ENCODE data around the gene LUZP1.

The LUZP1 gene

DNA sequence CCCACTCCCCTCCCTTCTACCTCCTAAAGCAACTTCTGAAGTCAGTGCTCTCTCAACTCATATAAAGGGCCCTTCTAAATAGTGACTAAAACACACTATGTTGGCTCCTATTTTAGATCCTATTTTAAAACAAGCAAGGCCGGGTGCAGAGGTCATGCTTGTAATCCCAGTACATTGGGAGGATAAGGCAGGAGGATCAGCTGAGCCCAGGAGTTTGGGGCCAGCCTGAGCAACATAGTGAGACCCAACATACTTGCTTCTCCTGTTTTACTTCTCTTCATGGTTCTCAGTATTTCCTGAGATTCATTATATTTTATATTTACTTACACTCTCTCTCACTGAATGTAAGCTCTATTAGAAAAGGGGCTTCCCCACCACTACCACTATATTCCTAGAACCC lies 42.5 kb downstream of the LUZP1 start:
- Histone ChIP-seq H3K27me3 (ENCODE audit: control insufficient read depth, insufficient read depth, low read length) (no peaks in the 10 kb centered on the region), H3K36me3 (ENCODE audit: control insufficient read depth, insufficient read depth, low read length) (no peaks in the 10 kb centered on the region), H3K27ac (ENCODE audit: low read depth, low read length) (no peak overlapping the region), H3K4me1 (ENCODE audit: control insufficient read depth, insufficient read depth, low read length) (peaks cover 14% of the 10 kb centered on the region), H3K9ac (ENCODE audit: low read length) (no peak overlapping the region), H3K9me3 (ENCODE audit: control insufficient read depth, insufficient read depth, low read depth, low read length) (no peaks in the 10 kb centered on the region), H3K4me3 (ENCODE audit: low read depth, low read length) (no peak overlapping the region)

DNA sequence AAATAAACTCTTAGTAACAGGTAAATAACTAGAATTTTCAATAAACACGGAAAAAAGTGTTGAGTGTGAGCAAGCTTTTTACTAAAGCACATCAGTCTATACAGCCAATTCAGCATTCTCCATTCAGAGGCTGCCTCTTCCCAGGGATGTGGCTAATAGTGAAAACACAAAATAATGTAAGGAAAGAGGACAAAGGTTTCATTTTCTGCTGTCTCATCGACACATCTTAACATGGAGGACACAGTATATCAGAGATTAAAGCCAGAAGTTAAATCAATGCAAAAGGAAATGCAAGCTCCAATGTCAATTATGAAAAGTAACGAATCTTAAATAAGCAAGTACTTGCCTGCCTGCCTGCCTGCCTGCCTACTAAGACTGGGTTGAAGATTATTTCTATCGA lies 43.2 kb downstream of the LUZP1 start:
- Histone ChIP-seq H3K9ac (ENCODE audit: low read length) (no peak overlapping the region), H3K27me3 (ENCODE audit: control insufficient read depth, insufficient read depth, low read length) (no peaks in the 10 kb centered on the region), H3K4me1 (ENCODE audit: control insufficient read depth, insufficient read depth, low read length) (peaks cover 14% of the 10 kb centered on the region), H3K27ac (ENCODE audit: low read depth, low read length) (no peak overlapping the region), H3K4me3 (ENCODE audit: low read depth, low read length) (no peak overlapping the region), H3K36me3 (ENCODE audit: control insufficient read depth, insufficient read depth, low read length) (no peaks in the 10 kb centered on the region), H3K9me3 (ENCODE audit: control insufficient read depth, insufficient read depth, low read depth, low read length) (no peaks in the 10 kb centered on the region)

DNA sequence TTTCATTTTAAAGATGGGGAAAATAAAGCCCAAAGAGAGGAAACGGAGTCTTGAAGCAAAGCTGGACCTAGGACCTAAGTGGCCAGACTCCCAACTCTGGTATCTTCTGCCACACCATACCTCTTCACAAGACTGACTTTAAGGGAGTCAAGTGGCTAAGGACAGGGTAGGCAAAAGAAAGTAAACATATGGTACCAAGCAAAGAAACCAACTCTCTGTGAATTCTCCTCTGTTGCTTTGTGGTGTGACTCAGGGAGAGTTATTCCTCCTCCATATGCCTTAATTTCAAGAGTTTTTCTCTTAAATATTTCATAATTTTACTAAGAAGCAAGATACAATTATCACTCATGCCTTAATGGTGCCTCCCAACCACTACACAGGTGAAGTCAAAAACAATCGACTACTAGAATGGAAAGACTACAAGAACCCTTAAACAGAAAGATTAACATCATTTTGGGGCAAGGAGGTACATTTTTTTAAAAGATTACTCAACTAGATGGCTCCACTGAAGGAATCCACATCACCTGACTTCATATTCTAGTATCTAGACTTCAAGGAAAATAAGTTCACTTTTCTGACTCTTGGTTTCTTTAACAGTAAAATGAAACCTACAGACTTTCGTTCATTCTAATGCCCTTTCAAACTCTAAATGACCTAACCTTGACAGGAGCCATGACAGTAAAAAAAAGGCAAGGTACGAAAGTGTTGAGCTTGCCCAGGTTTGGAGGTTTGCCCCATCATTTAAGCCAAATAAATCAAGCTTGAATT lies 44.2 kb downstream of the LUZP1 start:
- Histone ChIP-seq H3K27ac (ENCODE audit: low read depth, low read length) (no peak overlapping the region), H3K9me3 (ENCODE audit: control insufficient read depth, insufficient read depth, low read depth, low read length) (no peaks in the 10 kb centered on the region), H3K36me3 (ENCODE audit: control insufficient read depth, insufficient read depth, low read length) (no peaks in the 10 kb centered on the region), H3K4me3 (ENCODE audit: low read depth, low read length) (no peak overlapping the region), H3K4me1 (ENCODE audit: control insufficient read depth, insufficient read depth, low read length) (peaks cover 14% of the 10 kb centered on the region), H3K9ac (ENCODE audit: low read length) (no peak overlapping the region), H3K27me3 (ENCODE audit: control insufficient read depth, insufficient read depth, low read length) (no peaks in the 10 kb centered on the region)

DNA sequence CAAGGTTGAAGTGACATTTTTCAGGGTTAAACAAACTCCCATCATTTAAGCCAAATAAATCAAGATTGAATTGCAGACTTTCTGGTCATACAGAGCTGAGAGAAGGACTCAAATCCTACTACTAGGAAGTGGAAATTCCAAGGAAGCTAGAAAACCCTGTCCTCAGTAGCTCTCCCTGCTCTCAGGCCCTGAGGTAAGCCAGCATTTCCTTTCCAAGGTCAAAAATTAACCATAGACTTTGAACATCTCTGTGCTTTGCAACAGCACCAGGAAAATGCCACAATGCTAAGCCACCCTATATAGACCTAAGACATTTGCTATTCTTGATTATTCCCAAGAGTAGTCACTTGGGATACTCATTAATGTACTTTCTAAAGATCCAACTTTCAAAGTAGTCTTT lies 45.1 kb downstream of the LUZP1 start:
- Histone ChIP-seq H3K4me1 (ENCODE audit: control insufficient read depth, insufficient read depth, low read length) (peaks cover 14% of the 10 kb centered on the region), H3K27ac (ENCODE audit: low read depth, low read length) (no peak overlapping the region)

DNA sequence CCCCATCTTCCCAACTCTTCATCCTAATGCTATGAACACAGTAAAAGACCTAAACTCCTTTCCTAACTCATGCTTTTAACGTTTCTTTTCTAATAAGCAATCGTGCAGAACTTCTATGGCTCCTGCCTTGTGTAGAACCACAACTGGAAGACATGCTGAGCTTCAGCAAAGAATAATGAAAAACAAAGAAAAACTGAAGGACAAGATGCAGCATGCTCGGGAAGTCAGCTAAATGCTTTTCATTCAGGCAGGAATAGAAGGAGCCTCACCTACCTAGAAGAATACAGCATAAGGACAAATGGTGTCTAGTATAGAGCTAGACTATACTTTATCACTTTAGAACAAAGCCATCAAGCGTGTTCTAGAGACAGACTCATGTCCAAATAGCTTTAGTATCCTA lies 45.9 kb downstream of the LUZP1 start:
- no peak overlapping the region for H3K4me3 ChIP-seq (ENCODE audit: low read depth, low read length)

More for the DNA sequence above, 45.1 kb downstream of the LUZP1 start:
- no peaks in the 10 kb centered on the region for H3K36me3 ChIP-seq (ENCODE audit: control insufficient read depth, insufficient read depth, low read length)
- H3K4me3 ChIP-seq (ENCODE audit: low read depth, low read length): no peak overlapping the region
- H3K9me3 ChIP-seq (ENCODE audit: control insufficient read depth, insufficient read depth, low read depth, low read length): no peaks in the 10 kb centered on the region
- no peak overlapping the region for H3K9ac ChIP-seq (ENCODE audit: low read length)
- no peaks in the 10 kb centered on the region for H3K27me3 ChIP-seq (ENCODE audit: control insufficient read depth, insufficient read depth, low read length)

DNA sequence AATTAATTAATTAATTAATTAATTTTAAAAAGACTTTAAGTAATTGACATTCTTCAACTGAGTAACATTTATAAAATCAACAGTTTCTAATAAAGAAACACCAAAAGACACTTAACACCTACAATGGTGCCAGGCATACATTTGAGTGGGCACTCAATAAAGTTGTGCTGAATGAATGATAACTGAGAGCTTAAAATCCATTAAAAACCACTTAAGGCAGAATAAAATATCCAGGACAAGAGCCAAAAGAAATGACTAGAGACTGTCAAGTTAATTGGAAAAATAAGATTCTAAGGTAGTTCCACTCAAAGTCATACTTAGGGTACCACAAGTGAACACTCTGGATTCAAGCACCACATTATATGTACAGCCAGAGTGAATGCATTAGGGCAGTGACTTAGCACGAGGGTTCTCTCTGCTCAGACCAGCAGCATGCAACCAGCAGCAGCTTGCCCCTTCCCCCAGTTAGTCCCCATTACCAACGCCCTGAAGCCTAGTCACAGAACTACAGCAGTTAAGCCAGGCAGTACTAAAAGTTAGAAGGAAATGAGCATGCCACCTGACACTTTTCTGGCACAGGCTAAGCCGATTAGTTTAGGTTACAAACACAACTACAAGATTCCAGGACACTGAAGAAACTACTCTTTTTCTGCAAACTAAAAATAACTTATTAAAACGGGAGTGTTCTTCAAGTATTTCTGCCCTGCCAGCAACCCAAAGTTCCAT lies 46.5 kb downstream of the LUZP1 start:
- no peaks in the 10 kb centered on the region for H3K27me3 ChIP-seq (ENCODE audit: control insufficient read depth, insufficient read depth, low read length)
- H3K4me3 ChIP-seq (ENCODE audit: low read depth, low read length): no peak overlapping the region
- H3K4me1 ChIP-seq (ENCODE audit: control insufficient read depth, insufficient read depth, low read length): peaks cover 14% of the 10 kb centered on the region
- H3K9ac ChIP-seq (ENCODE audit: low read length): no peak overlapping the region
- H3K36me3 ChIP-seq (ENCODE audit: control insufficient read depth, insufficient read depth, low read length): no peaks in the 10 kb centered on the region
- H3K27ac ChIP-seq (ENCODE audit: low read depth, low read length): no peak overlapping the region
- H3K9me3 ChIP-seq (ENCODE audit: control insufficient read depth, insufficient read depth, low read depth, low read length): no peaks in the 10 kb centered on the region

More for the DNA sequence above, 45.9 kb downstream of the LUZP1 start:
- peaks cover 14% of the 10 kb centered on the region for H3K4me1 ChIP-seq (ENCODE audit: control insufficient read depth, insufficient read depth, low read length)
- H3K27ac ChIP-seq (ENCODE audit: low read depth, low read length): no peak overlapping the region
- H3K9ac ChIP-seq (ENCODE audit: low read length): no peak overlapping the region
- H3K36me3 ChIP-seq (ENCODE audit: control insufficient read depth, insufficient read depth, low read length): no peaks in the 10 kb centered on the region
- no peaks in the 10 kb centered on the region for H3K9me3 ChIP-seq (ENCODE audit: control insufficient read depth, insufficient read depth, low read depth, low read length)
- no peaks in the 10 kb centered on the region for H3K27me3 ChIP-seq (ENCODE audit: control insufficient read depth, insufficient read depth, low read length)

DNA sequence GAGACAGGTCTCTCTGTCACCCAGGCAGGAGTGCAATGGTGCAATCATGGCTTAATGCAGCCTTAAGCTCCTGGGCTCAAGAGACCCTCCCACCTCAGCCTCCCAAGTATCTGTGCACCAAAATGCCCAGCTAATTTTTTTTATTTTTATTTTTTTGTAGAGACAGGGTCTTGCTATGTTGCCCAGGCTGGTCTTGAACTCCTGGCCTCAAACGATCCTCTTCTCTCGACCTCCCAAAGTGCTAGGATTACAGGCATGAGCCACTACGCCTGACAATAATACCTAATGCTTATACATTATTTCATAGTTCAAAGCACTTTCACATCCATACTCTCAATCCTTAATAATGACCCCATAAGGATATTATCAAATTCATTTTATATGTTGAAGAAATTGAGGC lies 48.3 kb downstream of the LUZP1 start:
- Histone ChIP-seq H3K4me1 (ENCODE audit: control insufficient read depth, insufficient read depth, low read length) (peaks cover 9% of the 10 kb centered on the region), H3K27me3 (ENCODE audit: control insufficient read depth, insufficient read depth, low read length) (no peaks in the 10 kb centered on the region), H3K27ac (ENCODE audit: low read depth, low read length) (no peak overlapping the region), H3K9me3 (ENCODE audit: control insufficient read depth, insufficient read depth, low read depth, low read length) (no peaks in the 10 kb centered on the region), H3K4me3 (ENCODE audit: low read depth, low read length) (no peak overlapping the region), H3K9ac (ENCODE audit: low read length) (no peak overlapping the region), H3K36me3 (ENCODE audit: control insufficient read depth, insufficient read depth, low read length) (no peaks in the 10 kb centered on the region)

DNA sequence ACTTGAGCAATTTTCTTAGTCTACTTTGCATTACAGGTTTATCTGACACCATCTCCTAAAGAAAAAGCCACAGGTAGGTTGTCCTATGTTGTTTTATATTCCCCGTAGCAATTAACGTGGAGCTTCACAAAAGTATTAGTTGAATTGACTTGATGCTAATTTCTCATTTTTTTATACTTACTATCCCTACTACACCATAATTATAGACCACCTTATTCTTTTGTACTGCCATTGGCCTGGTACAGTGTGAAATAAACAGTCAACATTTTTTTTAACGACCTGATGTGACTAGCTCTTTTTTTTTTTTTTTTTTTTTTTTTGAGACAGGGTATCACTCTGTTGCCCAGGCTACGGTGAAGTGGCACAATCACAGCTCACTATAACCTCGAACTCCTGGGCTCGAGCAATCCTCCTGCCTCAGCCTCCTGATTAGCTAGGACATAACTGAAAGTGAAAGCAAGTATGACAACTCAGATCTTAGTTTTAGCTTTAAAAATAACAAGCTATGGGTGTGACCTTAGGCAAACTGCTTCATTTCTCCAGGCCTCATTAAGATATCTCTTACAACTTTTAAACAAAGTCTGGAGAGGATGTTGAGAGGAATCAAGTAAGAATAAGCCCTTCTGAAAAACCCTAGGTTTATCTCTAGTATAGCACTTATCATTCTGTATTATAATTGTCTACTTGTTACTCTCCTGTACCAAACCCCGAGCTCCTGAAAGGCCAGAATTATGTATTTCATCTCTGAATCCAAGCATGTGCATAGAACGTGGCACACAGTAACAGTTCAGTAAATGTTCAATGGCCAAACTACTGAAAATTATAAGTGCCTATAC lies 49.5 kb downstream of the LUZP1 start:
- Histone ChIP-seq H3K27ac (ENCODE audit: low read depth, low read length) (no peak overlapping the region), H3K27me3 (ENCODE audit: control insufficient read depth, insufficient read depth, low read length) (no peaks in the 10 kb centered on the region), H3K4me1 (ENCODE audit: control insufficient read depth, insufficient read depth, low read length) (peaks cover 14% of the 10 kb centered on the region), H3K9ac (ENCODE audit: low read length) (no peak overlapping the region), H3K4me3 (ENCODE audit: low read depth, low read length) (no peak overlapping the region), H3K9me3 (ENCODE audit: control insufficient read depth, insufficient read depth, low read depth, low read length) (no peaks in the 10 kb centered on the region), H3K36me3 (ENCODE audit: control insufficient read depth, insufficient read depth, low read length) (no peaks in the 10 kb centered on the region)

DNA sequence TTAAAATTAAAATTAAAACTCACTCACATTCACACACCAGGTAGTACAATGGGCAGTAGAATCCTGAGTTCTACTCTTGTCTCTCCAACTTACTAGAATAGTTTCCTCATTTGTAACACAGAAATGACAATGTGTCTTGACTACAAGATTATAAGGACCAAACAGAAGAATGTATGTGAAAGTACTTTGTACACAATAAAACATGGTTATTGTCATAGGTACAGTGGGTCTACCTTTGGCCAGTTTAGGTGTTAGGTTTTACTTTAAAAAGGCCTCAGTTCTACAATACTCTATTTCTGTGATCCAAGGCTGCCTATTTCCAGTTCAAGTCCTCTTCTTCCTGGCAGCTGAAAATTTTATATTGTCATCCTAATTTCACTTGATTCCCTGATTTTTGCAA lies 50.2 kb downstream of the LUZP1 start:
- Histone ChIP-seq H3K27ac (ENCODE audit: low read depth, low read length) (no peak overlapping the region), H3K9ac (ENCODE audit: low read length) (no peak overlapping the region), H3K27me3 (ENCODE audit: control insufficient read depth, insufficient read depth, low read length) (no peaks in the 10 kb centered on the region), H3K4me1 (ENCODE audit: control insufficient read depth, insufficient read depth, low read length) (peaks cover 14% of the 10 kb centered on the region), H3K9me3 (ENCODE audit: control insufficient read depth, insufficient read depth, low read depth, low read length) (no peaks in the 10 kb centered on the region), H3K36me3 (ENCODE audit: control insufficient read depth, insufficient read depth, low read length) (no peaks in the 10 kb centered on the region), H3K4me3 (ENCODE audit: low read depth, low read length) (no peak overlapping the region)

DNA sequence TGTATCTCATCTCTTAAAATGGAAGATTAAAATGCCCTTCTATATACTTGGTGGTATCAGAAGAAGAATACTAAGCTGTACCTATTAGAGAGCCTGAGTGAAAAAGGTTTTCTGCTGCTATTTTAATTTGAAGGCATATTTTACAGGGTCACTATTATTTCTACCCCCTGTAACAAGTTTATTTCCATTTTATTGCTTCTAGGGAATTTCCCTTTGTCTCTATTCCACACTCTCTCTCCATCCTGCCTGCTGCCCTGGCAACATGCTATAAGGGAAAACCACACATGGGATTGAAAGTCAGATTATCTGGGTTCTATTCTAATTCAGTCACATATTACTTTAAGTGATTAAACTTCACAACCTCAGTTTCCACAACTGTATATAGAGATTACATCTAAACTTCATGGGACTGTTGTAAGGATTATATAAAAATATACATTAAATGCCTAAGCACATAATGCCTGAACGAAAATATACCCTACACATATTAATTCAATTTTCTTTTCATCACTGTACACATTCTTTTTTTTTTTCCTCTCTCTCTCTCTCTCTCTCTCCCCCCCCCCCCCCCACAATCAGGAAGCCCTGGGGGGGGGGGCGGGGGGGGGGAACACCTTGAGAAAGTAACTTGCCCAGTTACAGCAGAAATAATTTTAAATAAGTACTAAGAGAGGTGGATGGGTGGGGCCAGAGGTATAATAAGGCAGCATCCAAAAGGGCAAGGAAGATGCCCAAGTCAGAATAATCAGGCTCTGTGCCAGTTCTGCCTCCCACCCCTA lies 51.5 kb downstream of the LUZP1 start:
- peaks cover 10% of the 10 kb centered on the region for H3K4me1 ChIP-seq (ENCODE audit: control insufficient read depth, insufficient read depth, low read length)
- no peaks in the 10 kb centered on the region for H3K9me3 ChIP-seq (ENCODE audit: control insufficient read depth, insufficient read depth, low read depth, low read length)
- H3K9ac ChIP-seq (ENCODE audit: low read length): no peak overlapping the region
- H3K27ac ChIP-seq (ENCODE audit: low read depth, low read length): no peak overlapping the region
- no peaks in the 10 kb centered on the region for H3K27me3 ChIP-seq (ENCODE audit: control insufficient read depth, insufficient read depth, low read length)
- H3K4me3 ChIP-seq (ENCODE audit: low read depth, low read length): no peak overlapping the region
- no peaks in the 10 kb centered on the region for H3K36me3 ChIP-seq (ENCODE audit: control insufficient read depth, insufficient read depth, low read length)

Data from HUES6 (cell line).